HepG2 (cell line): Measurements from ENCODE around the gene ZNF341. TPM values are rescaled to one million over a fixed set of nuclear protein-coding genes. Genes with fewer than 3 reads are reported as not detected.
A peak's percentile ranks its signal among the peaks of the same experiment; 100 is the strongest.

Experiments
- ARID2 ChIP-seq: sonication (generic); formaldehyde crosslinking; IDR thresholded peaks from 2 replicates; pipeline ENCODE4 v1.8.1; 2022; ENCODE audit warnings: mild to moderate bottlenecking, missing genetic modification reagents, borderline replicate concordance
- ASH2L ChIP-seq: fragments of 300-600, 200-600 bp; sonication (generic); IDR thresholded peaks from 2 replicates; pipeline ENCODE4 v1.7.0; 2017; ENCODE audit warnings: low read depth, mild to moderate bottlenecking, moderate library complexity, mixed read lengths, low read length; ENCODE audit not compliant: insufficient read length
- HOXD1 ChIP-seq: sonication (generic); formaldehyde crosslinking; IDR thresholded peaks from 2 replicates; pipeline ENCODE4 v1.5.0; 2020; ENCODE audit warnings: missing genetic modification reagents
- KDM4B ChIP-seq: sonication (generic); formaldehyde crosslinking; IDR thresholded peaks from 2 replicates; pipeline ENCODE4 v1.4.0; 2020; ENCODE audit warnings: missing genetic modification reagents
- PHF5A ChIP-seq: IDR thresholded peaks from one replicate; pipeline ENCODE4 v1.6.1; 2018; ENCODE audit warnings: low read depth, missing genetic modification reagents; ENCODE audit not compliant: unreplicated experiment
- SP2 ChIP-seq: sonication (generic); formaldehyde crosslinking; IDR thresholded peaks from 2 replicates; pipeline ENCODE4 v1.5.1; 2020; ENCODE audit warnings: mild to moderate bottlenecking, missing genetic modification reagents
- TEAD2 ChIP-seq: sonication (generic); formaldehyde crosslinking; IDR thresholded peaks from 2 replicates; pipeline ENCODE4 v1.9.0; 2021; ENCODE audit warnings: missing genetic modification reagents
- ZBTB21 ChIP-seq: sonication (generic); formaldehyde crosslinking; IDR thresholded peaks from 2 replicates; pipeline ENCODE4 v1.4.0; 2020; ENCODE audit warnings: missing genetic modification reagents
- ZNF136 ChIP-seq: sonication (generic); formaldehyde crosslinking; IDR thresholded peaks from 2 replicates; pipeline ENCODE4 v1.8.1; 2022; ENCODE audit warnings: low read depth, mild to moderate bottlenecking, moderate library complexity, missing genetic modification reagents
- ZNF225 ChIP-seq: sonication (generic); formaldehyde crosslinking; IDR thresholded peaks from 2 replicates; pipeline ENCODE4 v1.4.0; 2020; ENCODE audit warnings: mild to moderate bottlenecking, missing genetic modification reagents
- ZNF607 ChIP-seq: sonication (generic); formaldehyde crosslinking; IDR thresholded peaks from 2 replicates; pipeline ENCODE4 v1.5.1; 2020; ENCODE audit warnings: missing genetic modification reagents, mild to moderate bottlenecking, borderline replicate concordance
- ZNF652 ChIP-seq: IDR thresholded peaks from 2 replicates; pipeline ENCODE4 v1.6.1; 2016; ENCODE audit warnings: low read depth, borderline replicate concordance
- polyA plus RNA-seq, 8 experiments: library from polyadenylated mRNA; depleted of rRNA in 3 of 8; stranded (reverse) in 7 of 8; unstranded in 1 of 8; fragments of >200 nt; fragmentation: Illumina TruSeq in 4 of 8; extraction: Trizol in 4 of 8; gene quantifications; 2 replicates each; pipeline versions ENCODE4 v1.2.1 to v1.2.3, GENCODE V29; 2011 to 2016; ENCODE audit warnings: low read depth in 4 of 8, missing spikeins in 1 of 8, mixed read lengths in 1 of 8; ENCODE audit not compliant: insufficient read depth in 1 of 8
- total RNA-seq, 5 experiments: library from RNA; depleted of rRNA; stranded (reverse); fragments of >200 nt; fragmentation: Illumina TruSeq; extraction: Trizol; gene quantifications; 2 replicates each; pipeline ENCODE4 v1.2.3, GENCODE V29; 2016; ENCODE audit warnings: low read depth in 1 of 5
- TF ChIP-seq, protein P1 (sequence below): sonication (generic); formaldehyde crosslinking; IDR thresholded peaks from 2 replicates; pipeline ENCODE4 v1.4.0; 2020; ENCODE audit warnings: mild to moderate bottlenecking, missing genetic modification reagents
- TF ChIP-seq, protein P2 (sequence below), 2 experiments: sonication (generic) in 1 of 2; formaldehyde crosslinking in 1 of 2; IDR thresholded peaks; 2 replicates each; pipeline versions ENCODE4 v1.4.0 to v1.6.1; 2018 to 2020; ENCODE audit warnings: missing genetic modification reagents in 2 of 2, borderline replicate concordance in 1 of 2, low read depth in 1 of 2, mild to moderate bottlenecking in 1 of 2, missing biosample characterization in 1 of 2
- TF ChIP-seq, protein P3 (sequence below): sonication (generic); formaldehyde crosslinking; IDR thresholded peaks from 2 replicates; pipeline ENCODE4 v1.9.0; 2021; ENCODE audit warnings: missing genetic modification reagents, borderline replicate concordance
- TF ChIP-seq, protein P4 (sequence below): sonication (generic); formaldehyde crosslinking; IDR thresholded peaks from 2 replicates; pipeline ENCODE4 v1.4.0; 2020; ENCODE audit warnings: missing genetic modification reagents, low read depth, mild to moderate bottlenecking, borderline replicate concordance
- TF ChIP-seq, protein P5 (sequence below): IDR thresholded peaks from 2 replicates; pipeline ENCODE4 v1.6.1; 2016; ENCODE audit warnings: missing compliant biosample characterization, missing genetic modification reagents, borderline replicate concordance

ZNF341 gene
- total and polyA plus RNA-seq, 2 of the 13 experiments (the other 11 are each of a cell fraction or from before 2014, with no cell fraction given), result 1.1 to 2.2 TPM

DNA sequence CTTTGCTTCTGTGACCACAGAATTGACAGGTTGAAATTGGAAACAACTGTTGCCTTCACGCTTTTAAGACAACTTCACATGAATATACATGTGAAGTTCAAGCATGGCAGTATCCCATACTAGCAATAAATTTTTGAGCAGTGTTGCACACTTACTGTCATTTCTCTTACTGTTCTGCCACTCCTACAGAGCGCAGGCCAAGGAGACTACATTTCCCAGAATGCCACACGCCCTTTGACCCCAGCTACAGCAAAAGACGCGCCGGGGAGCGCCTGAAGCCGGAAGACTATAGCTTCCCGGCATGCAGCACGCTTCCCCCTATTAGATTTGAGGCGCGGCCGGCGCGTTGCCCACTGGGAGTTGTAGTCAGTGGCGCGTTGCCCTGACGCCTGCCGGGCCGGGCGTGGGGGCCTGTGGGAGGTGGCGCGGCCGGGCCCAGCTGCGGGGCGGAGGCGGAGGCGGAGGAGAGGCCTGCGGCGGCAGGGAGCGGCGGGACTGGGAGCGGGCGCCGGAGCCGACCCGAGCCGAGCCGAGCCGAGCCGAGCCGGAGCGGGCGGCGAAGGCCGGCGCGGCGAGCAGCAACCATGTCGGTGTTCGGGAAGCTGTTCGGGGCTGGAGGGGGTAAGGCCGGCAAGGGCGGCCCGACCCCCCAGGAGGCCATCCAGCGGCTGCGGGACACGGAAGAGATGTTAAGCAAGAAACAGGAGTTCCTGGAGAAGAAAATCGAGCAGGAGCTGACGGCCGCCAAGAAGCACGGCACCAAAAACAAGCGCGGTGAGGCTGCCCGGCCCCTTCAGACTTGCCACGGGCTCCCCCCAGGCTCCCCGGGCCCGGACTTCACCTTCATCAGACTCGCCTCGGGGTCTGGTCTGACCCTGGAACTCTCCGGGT, 79.3 kb downstream of the ZNF341 start, which contains the start of gene CHMP4B (continued):
- TF ChIP-seq HOXD1 (CRISPR knock-in tag) (no peak), ZNF225 (CRISPR knock-in tag) (0 out of 2 replicates have a peak, but pooled peaks have one; percentile 10), ZNF652 (CRISPR knock-in tag) (no peak; the same call in 1 of the 2 replicates), KDM4B (CRISPR knock-in tag) (peak; percentile 58; the same call in 1 of the 2 replicates), TEAD2 (CRISPR knock-in tag) (0 out of 2 replicates have a peak, but pooled peaks have one; percentile 85), SP2 (peak; percentile 37), PHF5A (CRISPR knock-in tag) (peak; percentile 66), ZBTB21 (CRISPR knock-in tag) (no peak; the same call in 1 of the 2 replicates), ASH2L (peak; percentile 82), ZNF136 (0 out of 2 replicates have a peak, but pooled peaks have one; percentile 34), ARID2 (CRISPR knock-in tag) (no peak), ZNF607 (no peak; the same call in none of the 2 replicates)
- TF ChIP-seq, protein P1, sequence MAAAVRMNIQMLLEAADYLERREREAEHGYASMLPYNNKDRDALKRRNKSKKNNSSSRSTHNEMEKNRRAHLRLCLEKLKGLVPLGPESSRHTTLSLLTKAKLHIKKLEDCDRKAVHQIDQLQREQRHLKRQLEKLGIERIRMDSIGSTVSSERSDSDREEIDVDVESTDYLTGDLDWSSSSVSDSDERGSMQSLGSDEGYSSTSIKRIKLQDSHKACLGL (CRISPR knock-in tag), result peak; percentile 50; the same call in 1 of the 2 replicates
- TF ChIP-seq, protein P2, sequence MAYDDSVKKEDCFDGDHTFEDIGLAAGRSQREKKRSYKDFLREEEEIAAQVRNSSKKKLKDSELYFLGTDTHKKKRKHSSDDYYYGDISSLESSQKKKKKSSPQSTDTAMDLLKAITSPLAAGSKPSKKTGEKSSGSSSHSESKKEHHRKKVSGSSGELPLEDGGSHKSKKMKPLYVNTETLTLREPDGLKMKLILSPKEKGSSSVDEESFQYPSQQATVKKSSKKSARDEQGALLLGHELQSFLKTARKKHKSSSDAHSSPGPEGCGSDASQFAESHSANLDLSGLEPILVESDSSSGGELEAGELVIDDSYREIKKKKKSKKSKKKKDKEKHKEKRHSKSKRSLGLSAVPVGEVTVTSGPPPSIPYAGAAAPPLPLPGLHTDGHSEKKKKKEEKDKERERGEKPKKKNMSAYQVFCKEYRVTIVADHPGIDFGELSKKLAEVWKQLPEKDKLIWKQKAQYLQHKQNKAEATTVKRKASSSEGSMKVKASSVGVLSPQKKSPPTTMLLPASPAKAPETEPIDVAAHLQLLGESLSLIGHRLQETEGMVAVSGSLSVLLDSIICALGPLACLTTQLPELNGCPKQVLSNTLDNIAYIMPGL (CRISPR knock-in tag; IDR thresholded peaks at IDR 0.05; ENCODE audit: borderline replicate concordance in 1 of 2, low read depth in 1 of 2), result peak; percentile 75 to 95; a peak in 2 of 4 replicates
- TF ChIP-seq, protein P3, sequence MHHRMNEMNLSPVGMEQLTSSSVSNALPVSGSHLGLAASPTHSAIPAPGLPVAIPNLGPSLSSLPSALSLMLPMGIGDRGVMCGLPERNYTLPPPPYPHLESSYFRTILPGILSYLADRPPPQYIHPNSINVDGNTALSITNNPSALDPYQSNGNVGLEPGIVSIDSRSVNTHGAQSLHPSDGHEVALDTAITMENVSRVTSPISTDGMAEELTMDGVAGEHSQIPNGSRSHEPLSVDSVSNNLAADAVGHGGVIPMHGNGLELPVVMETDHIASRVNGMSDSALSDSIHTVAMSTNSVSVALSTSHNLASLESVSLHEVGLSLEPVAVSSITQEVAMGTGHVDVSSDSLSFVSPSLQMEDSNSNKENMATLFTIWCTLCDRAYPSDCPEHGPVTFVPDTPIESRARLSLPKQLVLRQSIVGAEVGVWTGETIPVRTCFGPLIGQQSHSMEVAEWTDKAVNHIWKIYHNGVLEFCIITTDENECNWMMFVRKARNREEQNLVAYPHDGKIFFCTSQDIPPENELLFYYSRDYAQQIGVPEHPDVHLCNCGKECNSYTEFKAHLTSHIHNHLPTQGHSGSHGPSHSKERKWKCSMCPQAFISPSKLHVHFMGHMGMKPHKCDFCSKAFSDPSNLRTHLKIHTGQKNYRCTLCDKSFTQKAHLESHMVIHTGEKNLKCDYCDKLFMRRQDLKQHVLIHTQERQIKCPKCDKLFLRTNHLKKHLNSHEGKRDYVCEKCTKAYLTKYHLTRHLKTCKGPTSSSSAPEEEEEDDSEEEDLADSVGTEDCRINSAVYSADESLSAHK (CRISPR knock-in tag), result no peak
- TF ChIP-seq, protein P4, sequence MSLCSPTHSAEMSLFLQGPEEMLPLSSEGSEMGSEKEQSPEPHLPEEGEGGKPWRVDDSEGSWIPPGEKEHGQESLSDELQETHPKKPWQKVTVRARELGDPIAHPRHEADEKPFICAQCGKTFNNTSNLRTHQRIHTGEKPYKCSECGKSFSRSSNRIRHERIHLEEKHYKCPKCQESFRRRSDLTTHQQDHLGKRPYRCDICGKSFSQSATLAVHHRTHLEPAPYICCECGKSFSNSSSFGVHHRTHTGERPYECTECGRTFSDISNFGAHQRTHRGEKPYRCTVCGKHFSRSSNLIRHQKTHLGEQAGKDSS (CRISPR knock-in tag), result peak; percentile 88
- TF ChIP-seq, protein P5, sequence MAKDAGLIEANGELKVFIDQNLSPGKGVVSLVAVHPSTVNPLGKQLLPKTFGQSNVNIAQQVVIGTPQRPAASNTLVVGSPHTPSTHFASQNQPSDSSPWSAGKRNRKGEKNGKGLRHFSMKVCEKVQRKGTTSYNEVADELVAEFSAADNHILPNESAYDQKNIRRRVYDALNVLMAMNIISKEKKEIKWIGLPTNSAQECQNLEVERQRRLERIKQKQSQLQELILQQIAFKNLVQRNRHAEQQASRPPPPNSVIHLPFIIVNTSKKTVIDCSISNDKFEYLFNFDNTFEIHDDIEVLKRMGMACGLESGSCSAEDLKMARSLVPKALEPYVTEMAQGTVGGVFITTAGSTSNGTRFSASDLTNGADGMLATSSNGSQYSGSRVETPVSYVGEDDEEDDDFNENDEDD (CRISPR knock-in tag), result peak; percentile 87; the same call in 1 of the 2 replicates
